Esophagus (tissue), 2 donors: Measurements from ENCODE around the gene CD164L2. TPM values are rescaled to one million over a fixed set of nuclear protein-coding genes. Genes with fewer than 3 reads are reported as not detected.
"Not testable (repeated sequence)": the region's sequence is repeated elsewhere in the genome, so short reads cannot be mapped to it uniquely, and the experiment has no call there.

Source experiments
- H3K27ac ChIP-seq, 2 donors: one replicate each; pipeline ENCODE4 v1.5.1; 2013; ENCODE audit warnings: low read depth in 2 of 2, mild to moderate bottlenecking in 2 of 2, inconsistent platforms in 1 of 2, low read length in 1 of 2, moderate library complexity in 1 of 2
- H3K27me3 ChIP-seq, 2 donors: one replicate each; pipeline ENCODE4 v1.6.1; 2013; ENCODE audit warnings: low read length in 2 of 2, control low read depth in 1 of 2, mild to moderate bottlenecking in 1 of 2; ENCODE audit not compliant: insufficient read depth in 2 of 2, control insufficient read depth in 1 of 2
- H3K36me3 ChIP-seq, 2 donors: one replicate each; pipeline ENCODE4 v1.6.1; 2013; ENCODE audit warnings: low read length in 1 of 2; ENCODE audit not compliant: control insufficient read depth in 2 of 2, insufficient read depth in 2 of 2
- H3K4me1 ChIP-seq, 2 donors: one replicate each; pipeline ENCODE4 v1.6.1; 2013; ENCODE audit warnings: low read length in 1 of 2; ENCODE audit not compliant: control insufficient read depth in 2 of 2, insufficient read depth in 2 of 2
- H3K4me3 ChIP-seq, 2 donors: one replicate each; pipeline ENCODE4 v1.5.1; 2013; ENCODE audit warnings: low read length in 2 of 2, mild to moderate bottlenecking in 2 of 2, low read depth in 1 of 2, moderate library complexity in 1 of 2
- H3K9me3 ChIP-seq, 2 donors: one replicate each; pipeline ENCODE4 v1.6.1; 2013; ENCODE audit warnings: mild to moderate bottlenecking in 2 of 2, low read depth in 1 of 2, low read length in 1 of 2, moderate library complexity in 1 of 2; ENCODE audit not compliant: control insufficient read depth in 2 of 2, insufficient read depth in 1 of 2
- WGBS, 2 donors: extraction: QIAGEN DNeasy Blood & Tissue Kit; methylation state at CpG; one replicate each; pipeline ENCODE4 v1.1.7; 2013; 5-methylcytosine and 5-hydroxymethylcytosine counted together
- polyA plus RNA-seq, 2 donors: library from polyadenylated mRNA; stranded (reverse); fragments of 200-250 nt; gene quantifications; one replicate each; pipeline ENCODE4 v1.2.3, GENCODE V29; 2013
- donor health status: healthy with polysubstance abuse.
- donor health status: Bipolar disorder and iron deficiency.

CD164L2 gene
- polyA plus RNA-seq, 2 donors = 10.5 to 14.5 TPM

- Histone ChIP-seq H3K27ac (peak overlapping the region in 1 of 2 donors; percentile 53), H3K4me3 (peak overlapping the region; percentile 43), H3K4me1 (peaks cover 2 to 7% of the 10 kb centered on the region in 2 donors), H3K9me3 (no peaks in the 10 kb centered on the region), H3K36me3 (no peaks in the 10 kb centered on the region), H3K27me3 (no peaks in the 10 kb centered on the region)
- WGBS, 2 donors = 38 to 39% methylated on average over 30 of the region's 30 CpGs
These were observed 9.9 kb upstream of the CD164L2 start for GRCh38 chr1:27392778-27393635.

- 1% methylated on average over 60 to 69 of the region's 69 CpGs for WGBS, 2 donors
- H3K27ac ChIP-seq = peak within 1 kb of the TSS in 1 of 2 donors; percentile 54
- H3K4me3 ChIP-seq = peak within 1 kb of the TSS; percentile 43
These were observed 9.1 kb upstream of the CD164L2 start, which contains the start of gene GPR3 for GRCh38 chr1:27392096-27392777. Gene GPR3, plus strand, starts transcription at chr1:27392622. Its CDS starts 1,177 bp downstream, at chr1:27393799.

GRCh38 chr1:27391511-27392095 is 8.5 kb upstream of the CD164L2 start:
- peak overlapping the region in 1 of 2 donors; percentile 54 for H3K27ac ChIP-seq
- no peak overlapping the region for H3K4me3 ChIP-seq
- peaks cover 2 to 7% of the 10 kb centered on the region in 2 donors for H3K4me1 ChIP-seq
- no peaks in the 10 kb centered on the region for H3K9me3 ChIP-seq
- no peaks in the 10 kb centered on the region for H3K27me3 ChIP-seq
- H3K36me3 ChIP-seq = no peaks in the 10 kb centered on the region
- 10 to 11% methylated on average over 13 of the region's 13 CpGs for WGBS, 2 donors

More at GRCh38 chr1:27392096-27392777, 9.1 kb upstream of the CD164L2 start, which contains the start of gene GPR3:
- H3K4me1 ChIP-seq = peaks cover 2 to 7% of the 10 kb centered on the region in 2 donors
- H3K36me3 ChIP-seq = no peaks in the 10 kb centered on the region
- H3K9me3 ChIP-seq = no peaks in the 10 kb centered on the region
- H3K27me3 ChIP-seq = no peaks in the 10 kb centered on the region

GRCh38 chr1:27388337-27389005 is 5.3 kb upstream of the CD164L2 start:
- H3K4me1 ChIP-seq = peaks cover 2 to 7% of the 10 kb centered on the region in 2 donors
- H3K9me3 ChIP-seq = no peaks in the 10 kb centered on the region
- no peaks in the 10 kb centered on the region for H3K36me3 ChIP-seq
- no peak overlapping the region for H3K27ac ChIP-seq
- 41 to 43% methylated on average over 5 of the region's 5 CpGs for WGBS, 2 donors
- no peaks in the 10 kb centered on the region for H3K27me3 ChIP-seq
- no peak overlapping the region for H3K4me3 ChIP-seq

GRCh38 chr1:27384797-27385196 is 1.7 kb upstream of the CD164L2 start:
- H3K36me3 ChIP-seq, H3K27me3 ChIP-seq, H3K4me3 ChIP-seq, H3K27ac ChIP-seq, H3K9me3 ChIP-seq: not testable (repeated sequence)
- peaks cover 0 to 18% of the 10 kb centered on the region in 2 donors for H3K4me1 ChIP-seq
- WGBS, 2 donors = 87 to 95% methylated on average over 3 of the region's 3 CpGs

- 84 to 88% methylated on average over 13 of the region's 13 CpGs for WGBS, 2 donors
- H3K27ac ChIP-seq = no peak overlapping the region
- H3K4me3 ChIP-seq = no peak overlapping the region
- H3K9me3 ChIP-seq = no peaks in the 10 kb centered on the region
- H3K4me1 ChIP-seq = peaks cover 4 to 27% of the 10 kb centered on the region in 2 donors
- H3K27me3 ChIP-seq = no peaks in the 10 kb centered on the region
- no peaks in the 10 kb centered on the region for H3K36me3 ChIP-seq
These were observed 528 bp upstream of the CD164L2 start for GRCh38 chr1:27383661-27384060.

- Histone ChIP-seq H3K27ac (peak overlapping the region; percentile 1 to 97), H3K27me3 (no peaks in the 10 kb centered on the region), H3K4me3 (peak overlapping the region; percentile 46 to 54), H3K4me1 (peaks cover 4 to 27% of the 10 kb centered on the region in 2 donors), H3K36me3 (no peaks in the 10 kb centered on the region), H3K9me3 (no peaks in the 10 kb centered on the region)
- WGBS, 2 donors = 57 to 63% methylated on average over 14 to 18 of the region's 18 CpGs
These were observed 967 bp downstream of the CD164L2 start for GRCh38 chr1:27381969-27382762.

GRCh38 chr1:27380766-27381733 is 2.1 kb downstream of the CD164L2 start:
- no peaks in the 10 kb centered on the region for H3K27me3 ChIP-seq
- WGBS, 2 donors = 55 to 58% methylated on average over 12 of the region's 12 CpGs
- H3K9me3 ChIP-seq = no peaks in the 10 kb centered on the region
- H3K4me3 ChIP-seq = peak overlapping the region in 1 of 2 donors; percentile 54
- peak overlapping the region; percentile 76 to 97 for H3K27ac ChIP-seq
- peaks cover 4 to 27% of the 10 kb centered on the region in 2 donors for H3K4me1 ChIP-seq
- no peaks in the 10 kb centered on the region for H3K36me3 ChIP-seq
